HepG2 (cell line): ENCODE measurements around the gene TMEM139. TPM values are rescaled to one million over a fixed set of nuclear protein-coding genes. Genes with fewer than 3 reads are reported as not detected.

ENCODE experiments used
- polyA plus RNA-seq, 8 experiments: library from polyadenylated mRNA; depleted of rRNA in 3 of 8; stranded (reverse) in 7 of 8; unstranded in 1 of 8; fragments of >200 nt; fragmentation: Illumina TruSeq in 4 of 8; extraction: Trizol in 4 of 8; gene quantifications; 2 replicates each; pipeline versions ENCODE4 v1.2.1 to v1.2.3, GENCODE V29; 2011 to 2016; ENCODE audit warnings: low read depth in 4 of 8, missing spikeins in 1 of 8, mixed read lengths in 1 of 8; ENCODE audit not compliant: insufficient read depth in 1 of 8
- small RNA-seq, 3 experiments: library from RNA; depleted of rRNA; stranded (forward); fragments of <200 nt; gene quantifications; one replicate each; pipeline ENCODE3, GENCODE V24; 2012; ENCODE audit warnings: low read depth in 2 of 3, low replicate concordance in 1 of 3; ENCODE audit not compliant: insufficient read length in 3 of 3, insufficient read depth in 2 of 3
- total RNA-seq, 5 experiments: library from RNA; depleted of rRNA; stranded (reverse); fragments of >200 nt; fragmentation: Illumina TruSeq; extraction: Trizol; gene quantifications; 2 replicates each; pipeline ENCODE4 v1.2.3, GENCODE V29; 2016; ENCODE audit warnings: low read depth in 1 of 5

The TMEM139 gene
- total and polyA plus RNA-seq, 2 of the 13 experiments (the other 11 are each of a cell fraction or from before 2014, with no cell fraction given) = 7.9 to 14.0 TPM

Small RNA genes within 50 kb of the gene (small RNA-seq; reads per million reads assigned to genes)
- 0 to 0.97 (median 0) reads per million in 3 experiments for gene RN7SL481P
- 0 reads per million in 3 experiments for gene RN7SL535P

Other genes with a start within 250 kb of the TMEM139 start
- gene OR6V1, start 232.6 kb upstream of the TMEM139 start, total RNA-seq (2016; rRNA removed; fragmentation: Illumina TruSeq; extraction: Trizol) = not detected in 2 replicates
- not detected in 2 replicates for gene OR6V1, start 232.6 kb upstream of the TMEM139 start, polyA plus RNA-seq (2011; rRNA removed)
- not detected in 2 replicates for gene PIP, start 152.9 kb upstream of the TMEM139 start, total RNA-seq (2016; rRNA removed; fragmentation: Illumina TruSeq; extraction: Trizol)
- gene PIP, start 152.9 kb upstream of the TMEM139 start, polyA plus RNA-seq (2011; rRNA removed) = not detected in 2 replicates
- gene TAS2R39, start 101.5 kb upstream of the TMEM139 start, total RNA-seq (2016; rRNA removed; fragmentation: Illumina TruSeq; extraction: Trizol) = not detected in 2 replicates
- gene TAS2R39, start 101.5 kb upstream of the TMEM139 start, polyA plus RNA-seq (2011; rRNA removed) = not detected in 2 replicates
- gene TAS2R40, start 62.9 kb upstream of the TMEM139 start, total RNA-seq (2016; rRNA removed; fragmentation: Illumina TruSeq; extraction: Trizol) = not detected in 2 replicates
- gene TAS2R40, start 62.9 kb upstream of the TMEM139 start, polyA plus RNA-seq (2011; rRNA removed) = not detected in 2 replicates
- gene GSTK1, start 21.5 kb upstream of the TMEM139 start, total RNA-seq (2016; rRNA removed; fragmentation: Illumina TruSeq; extraction: Trizol) = 31.5 and 64.6 TPM in 2 replicates
- 92.1 and 96.2 TPM in 2 replicates for gene GSTK1, start 21.5 kb upstream of the TMEM139 start, polyA plus RNA-seq (2011; rRNA removed)
- gene CASP2, start 3.4 kb downstream of the TMEM139 start, total RNA-seq (2016; rRNA removed; fragmentation: Illumina TruSeq; extraction: Trizol) = 13.7 and 21.2 TPM in 2 replicates
- 9.0 and 10.2 TPM in 2 replicates for gene CASP2, start 3.4 kb downstream of the TMEM139 start, polyA plus RNA-seq (2011; rRNA removed)
- gene CLCN1, start 31.2 kb downstream of the TMEM139 start, total RNA-seq (2016; rRNA removed; fragmentation: Illumina TruSeq; extraction: Trizol) = not detected in 2 replicates
- gene CLCN1, start 31.2 kb downstream of the TMEM139 start, polyA plus RNA-seq (2011; rRNA removed) = 0.01 TPM in 1 of 2 replicates, not detected in the other
- 0.07 TPM in 1 of 2 replicates, not detected in the other for gene FAM131B, start 77.8 kb downstream of the TMEM139 start, total RNA-seq (2016; rRNA removed; fragmentation: Illumina TruSeq; extraction: Trizol)
- gene FAM131B, start 77.8 kb downstream of the TMEM139 start, polyA plus RNA-seq (2011; rRNA removed) = not detected in 2 replicates
- gene ZYX, start 96.4 kb downstream of the TMEM139 start, total RNA-seq (2016; rRNA removed; fragmentation: Illumina TruSeq; extraction: Trizol) = 13.1 and 13.7 TPM in 2 replicates
- gene ZYX, start 96.4 kb downstream of the TMEM139 start, polyA plus RNA-seq (2011; rRNA removed) = 9.9 and 10.5 TPM in 2 replicates
- gene EPHA1, start 123.9 kb downstream of the TMEM139 start, total RNA-seq (2016; rRNA removed; fragmentation: Illumina TruSeq; extraction: Trizol) = 7.7 and 17.1 TPM in 2 replicates
- gene EPHA1, start 123.9 kb downstream of the TMEM139 start, polyA plus RNA-seq (2011; rRNA removed) = 4.6 and 8.1 TPM in 2 replicates
- gene TAS2R60, start 158.5 kb downstream of the TMEM139 start, total RNA-seq (2016; rRNA removed; fragmentation: Illumina TruSeq; extraction: Trizol) = not detected in 2 replicates
- not detected in 2 replicates for gene TAS2R60, start 158.5 kb downstream of the TMEM139 start, polyA plus RNA-seq (2011; rRNA removed)
- gene TAS2R41, start 192.9 kb downstream of the TMEM139 start, total RNA-seq (2016; rRNA removed; fragmentation: Illumina TruSeq; extraction: Trizol) = not detected in 2 replicates
- gene TAS2R41, start 192.9 kb downstream of the TMEM139 start, polyA plus RNA-seq (2011; rRNA removed) = not detected in 2 replicates